K562 (cell line): ENCODE data around the gene CHD3. TPM values are rescaled to one million over a fixed set of nuclear protein-coding genes. Genes with fewer than 3 reads are reported as not detected.

ENCODE experiments used
- ATAC-seq: fragments of 200-7000 bp; cut with Tn5 transposase; 3 replicates; pipeline ENCODE4 v1.9.1; 2020; ENCODE audit warnings: moderate library complexity
- BruUV-seq: library from RNA; stranded (reverse); fragments of 400-500 nt; replicated peaks from 2 replicates; lab custom pipeline; 2021; lab: Mats Ljungman, UMichigan
- CTCF ChIA-PET: fragments of 300-600 bp; formaldehyde crosslinking; extraction: SDS; loops from one replicate; lab custom pipeline; 2021; ENCODE audit warnings: low intra/inter-chr PET ratio; lab: Yijun Ruan, JAX
- POLR2A ChIA-PET: fragments of 300-600, 350-650 bp; sonication (Branson Sonifier 250); formaldehyde crosslinking; extraction: SDS; loops from one replicate; lab custom pipeline; 2021; ENCODE audit warnings: antibody characterized with exemption, inconsistent platforms; lab: Yijun Ruan, JAX
- DNase-seq, 4 experiments: peaks; one replicate each; pipeline versions ENCODE4 v3.0.0 to v3.0.0-alpha.2; 2011 to 2018; ENCODE audit warnings: low spot score in 3 of 4, mixed read lengths in 3 of 4; ENCODE audit errors: extremely low read depth in 1 of 4
- FAIRE-seq: peaks from 2 replicates; lab custom pipeline; 2011; peaks lifted over from hg19 to GRCh38; lab: Jason Lieb, UNC
- H2AFZ ChIP-seq: 2 replicates; pipeline ENCODE4 v1.6.0; 2011; ENCODE audit warnings: low read depth, low read length, control low read depth, inconsistent platforms
- H3K27ac ChIP-seq: fragments of 200-600 bp; 3 replicates; pipeline ENCODE4 v1.8.0; 2011; ENCODE audit warnings: low read depth, mild to moderate bottlenecking, control low read depth, inconsistent platforms, low read length, moderate library complexity, mixed read lengths; ENCODE audit errors: extremely low read depth
- H3K27me3 ChIP-seq, 2 experiments: fragments of 300-600 bp in 1 of 2; 2 replicates in 1 of 2; 3 replicates in 1 of 2; pipeline versions ENCODE4 v1.6.0 to v1.8.0; 2011; ENCODE audit warnings: inconsistent platforms in 2 of 2, low read length in 2 of 2, mild to moderate bottlenecking in 1 of 2, mixed read lengths in 1 of 2, moderate library complexity in 1 of 2; ENCODE audit not compliant: control insufficient read depth in 2 of 2, insufficient read depth in 2 of 2
- H3K36me3 ChIP-seq: fragments of 300-600 bp; 3 replicates; pipeline ENCODE4 v1.8.0; 2011; ENCODE audit warnings: mild to moderate bottlenecking, low read length, inconsistent platforms; ENCODE audit not compliant: control insufficient read depth, insufficient read depth
- H3K4me1 ChIP-seq, 2 experiments: fragments of 200-600 bp in 1 of 2; replicated peaks in 1 of 2; 2 replicates in 1 of 2; 3 replicates in 1 of 2; pipeline versions ENCODE4 v1.5.1 to v1.8.0; 2011; ENCODE audit warnings: inconsistent platforms in 2 of 2, low read length in 2 of 2, mild to moderate bottlenecking in 1 of 2, mixed read lengths in 1 of 2, moderate library complexity in 1 of 2; ENCODE audit not compliant: control insufficient read depth in 2 of 2, insufficient read depth in 2 of 2
- H3K4me2 ChIP-seq: 2 replicates; pipeline ENCODE4 v1.6.1; 2011; ENCODE audit warnings: low read length, control low read depth, inconsistent platforms, mixed read lengths; ENCODE audit not compliant: insufficient read depth
- H3K4me3 ChIP-seq: fragments of 200-600 bp; sonication (generic), shearing (Covaris generic); 2 replicates; pipeline ENCODE4 v1.5.1; 2016; ENCODE audit warnings: control low read depth, inconsistent platforms
- H3K79me2 ChIP-seq: fragments of 200-600 bp; 3 replicates; pipeline ENCODE4 v1.8.0; 2011; ENCODE audit warnings: low read length, inconsistent platforms; ENCODE audit not compliant: control insufficient read depth, insufficient read depth
- H3K9ac ChIP-seq, 2 experiments: 2 replicates each; pipeline versions ENCODE4 v1.6.0 to v1.6.1; 2011; ENCODE audit warnings: low read depth in 2 of 2, low read length in 2 of 2, control low read depth in 1 of 2, inconsistent platforms in 1 of 2, mild to moderate bottlenecking in 1 of 2, mixed read lengths in 1 of 2; ENCODE audit not compliant: insufficient read depth in 1 of 2
- H3K9me1 ChIP-seq: one replicate; pipeline ENCODE4 v1.6.0; 2011; ENCODE audit warnings: inconsistent platforms, mild to moderate bottlenecking, low read length, moderate library complexity; ENCODE audit not compliant: control insufficient read depth, insufficient read depth
- H3K9me3 ChIP-seq: replicated peaks from 2 replicates; pipeline ENCODE4 v1.5.1; 2011; ENCODE audit warnings: low read depth, low read length, inconsistent platforms; ENCODE audit not compliant: control insufficient read depth, insufficient read depth
- H4K20me1 ChIP-seq: replicated peaks from 2 replicates; pipeline ENCODE4 v1.6.1; 2011; ENCODE audit warnings: low read length, inconsistent platforms, mixed read lengths; ENCODE audit not compliant: control insufficient read depth, insufficient read depth
- ARNT ChIP-seq, 2 experiments: fragments of 450-650 bp; IDR thresholded peaks; 2 replicates each; pipeline ENCODE4 v1.6.1; 2016; ENCODE audit warnings: mild to moderate bottlenecking in 1 of 2
- BRD9 ChIP-seq: fragments of 450-650 bp; IDR thresholded peaks from 2 replicates; pipeline ENCODE4 v1.6.1; 2018; ENCODE audit warnings: low read depth; ENCODE audit not compliant: partially characterized antibody
- CHCHD3 ChIP-seq: fragments of 250-450 bp; sonication (Bioruptor Pico); IDR thresholded peaks from 2 replicates; pipeline ENCODE4 v2.1.2; 2022; ENCODE audit warnings: mild to moderate bottlenecking
- EP300 ChIP-seq: IDR thresholded peaks from 2 replicates; pipeline ENCODE4 v1.6.1; 2012; ENCODE audit warnings: low read length, improper control_type of control experiment
- GATA2 ChIP-seq: sonication (generic); formaldehyde crosslinking; IDR thresholded peaks from 2 replicates; pipeline ENCODE4 v1.4.0; 2020; ENCODE audit warnings: mild to moderate bottlenecking, missing genetic modification reagents
- KLF13 ChIP-seq: fragments of 450-650 bp; IDR thresholded peaks from 2 replicates; pipeline ENCODE4 v1.6.1; 2016; ENCODE audit warnings: missing genetic modification characterization, low read depth, mild to moderate bottlenecking, missing compliant biosample characterization, moderate library complexity, borderline replicate concordance
- MAX ChIP-seq: sonication (generic); formaldehyde crosslinking; IDR thresholded peaks from 2 replicates; pipeline ENCODE4 v1.9.0; 2022; ENCODE audit warnings: mild to moderate bottlenecking, missing genetic modification reagents
- MXI1 ChIP-seq: IDR thresholded peaks from 2 replicates; pipeline ENCODE4 v1.6.1; 2011; ENCODE audit warnings: low read depth, mild to moderate bottlenecking, improper control_type of control experiment, low read length
- MYNN ChIP-seq, 2 experiments: sonication (generic); formaldehyde crosslinking in 1 of 2; IDR thresholded peaks; 2 replicates each; pipeline versions ENCODE4 v1.5.0 to v1.6.1; 2016 to 2020; ENCODE audit warnings: antibody characterized with exemption in 1 of 2, missing genetic modification reagents in 1 of 2
- NCOA2 ChIP-seq, 2 experiments: fragments of 450-650 bp; IDR thresholded peaks; 2 replicates each; pipeline ENCODE4 v1.6.1; 2018; ENCODE audit warnings: mild to moderate bottlenecking in 2 of 2, moderate library complexity in 1 of 2; ENCODE audit not compliant: partially characterized antibody in 2 of 2
- PKNOX1 ChIP-seq: fragments of 450-650 bp; IDR thresholded peaks from 2 replicates; pipeline ENCODE4 v1.6.1; 2016
- PREB ChIP-seq: sonication (generic); formaldehyde crosslinking; IDR thresholded peaks from 2 replicates; pipeline ENCODE4 v1.8.1; 2023; ENCODE audit warnings: mild to moderate bottlenecking, missing genetic modification reagents
- RBM39 ChIP-seq: fragments of 200-400 bp; formaldehyde crosslinking; optimal IDR thresholded peaks from 2 replicates; pipeline ENCODE3; 2018; ENCODE audit warnings: low read depth, low read length
- SMAD4 ChIP-seq: fragments of 250-450 bp; sonication (Bioruptor Pico); conservative IDR thresholded peaks from 2 replicates; pipeline ENCODE4 v1.8.0; 2021; ENCODE audit warnings: inconsistent platforms, mild to moderate bottlenecking, moderate library complexity
- TARDBP ChIP-seq: fragments of 450-650 bp; IDR thresholded peaks from 2 replicates; pipeline ENCODE4 v1.6.1; 2016
- XRCC4 ChIP-seq: IDR thresholded peaks from one replicate; pipeline ENCODE4 v1.6.1; 2011; ENCODE audit not compliant: insufficient read depth, insufficient read length; ENCODE audit errors: extremely low read depth
- ZBTB7A ChIP-seq: IDR thresholded peaks from 2 replicates; pipeline ENCODE4 v1.6.1; 2011; ENCODE audit warnings: low read depth, mild to moderate bottlenecking, low read length, moderate library complexity, borderline replicate concordance; ENCODE audit not compliant: control insufficient read depth
- ZFP1 ChIP-seq: fragments of 450-650 bp; formaldehyde crosslinking; IDR thresholded peaks from 2 replicates; pipeline ENCODE4 v1.4.0; 2020; ENCODE audit warnings: mild to moderate bottlenecking, mixed read lengths
- ZNF316 ChIP-seq: fragments of 450-650 bp; IDR thresholded peaks from 2 replicates; pipeline ENCODE4 v1.6.1; 2016
- WGBS: fragments of 100-300 bp; shearing (Covaris generic); methylation state at CpG from one replicate; pipeline ENCODE4 v1.1.6; 2016; ENCODE audit warnings: low coverage, mixed read lengths; ENCODE audit not compliant: insufficient coverage; ENCODE audit errors: missing lambda C conversion rate; 5-methylcytosine and 5-hydroxymethylcytosine counted together
- in situ Hi-C: fragments of 300-500 bp; cut with MboI; formaldehyde crosslinking; loops from 4 replicates; pipeline ENCODE4 v1.15.0; 2018; ENCODE audit warnings: inconsistent platforms, mixed read lengths
- intact Hi-C: fragments of 100-400 bp; cut with micrococcal nuclease; formaldehyde crosslinking; loops from 2 replicates; pipeline ENCODE4 v1.14.2; 2022
- polyA plus RNA-seq, 8 experiments: library from polyadenylated mRNA; depleted of rRNA in 4 of 8; stranded (reverse) in 5 of 8; unstranded in 3 of 8; fragments of >200 nt; fragmentation: Nextera tagmentation in 2 of 8; fragmentation: Illumina TruSeq in 1 of 8; extraction: Ambion mirVana in 2 of 8; extraction: Trizol in 1 of 8; gene quantifications; 2 replicates each; pipeline versions ENCODE4 v1.2.1 to v1.2.3, GENCODE V29; 2011 to 2014; ENCODE audit warnings: inconsistent platforms in 1 of 8, missing spikeins in 1 of 8
- total RNA-seq, 7 experiments: library from RNA; depleted of rRNA in 6 of 7; stranded (reverse); fragments of >200 nt in 6 of 7; fragmentation: Illumina TruSeq in 2 of 7; extraction: Trizol in 2 of 7; gene quantifications; 2 replicates each; pipeline versions ENCODE4 v1.2.1 to v1.2.3, GENCODE V29; 2011 to 2021; ENCODE audit warnings: low replicate concordance in 1 of 7

CHD3 gene
- total and polyA plus RNA-seq, 9 of the 15 experiments (the other 6 are each of a cell fraction or from before 2014, with no cell fraction given) = 0.39 to 38.2 (median 21.2) TPM

DNA sequence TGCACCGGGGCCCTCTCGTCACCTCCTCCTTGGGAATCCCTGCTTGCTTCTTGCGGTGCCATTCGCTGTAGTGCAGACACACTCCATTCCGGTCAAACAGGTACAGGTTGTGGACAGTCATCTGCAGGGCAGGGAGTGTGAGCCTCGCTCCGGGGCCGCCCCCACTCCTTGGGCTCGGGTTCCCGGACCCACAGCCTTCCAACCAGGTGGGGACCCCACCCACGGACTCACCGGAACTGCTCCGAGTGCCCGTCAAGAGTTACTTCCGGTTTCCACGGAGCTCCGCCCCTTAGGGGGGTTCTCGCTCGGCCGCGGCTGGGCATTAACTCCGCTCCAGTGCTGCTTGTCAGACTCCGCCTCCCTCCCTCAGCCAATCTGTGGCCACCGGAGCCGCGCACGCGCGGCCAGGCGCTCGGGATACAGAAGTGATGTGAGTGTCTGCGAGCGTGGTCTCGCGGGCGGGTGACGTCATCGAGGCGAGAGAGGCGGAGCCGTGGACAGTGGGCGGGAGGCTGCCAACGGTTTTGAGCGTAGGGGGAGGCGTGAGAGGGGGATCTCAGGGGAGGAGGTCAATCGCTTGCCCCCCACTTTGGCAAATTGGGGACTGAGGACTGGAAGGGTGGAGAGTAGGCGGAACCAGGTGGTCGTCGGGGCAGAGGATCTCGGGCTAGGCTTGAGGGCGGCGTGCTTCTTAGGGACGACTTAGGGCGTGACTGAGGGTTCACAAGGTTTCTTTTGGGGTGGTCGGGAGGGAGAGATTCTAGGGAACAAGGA lies 43.3 kb downstream of the CHD3 start, which contains the start of the genes CNTROB and TRAPPC1:
CNTROB (plus strand) TSS at position 498 of the 774 bp plus-strand sequence. CDS start 874 bp downstream, outside the sequence.
TRAPPC1 (minus strand) TSS at position 238 of the 774 bp plus-strand sequence; CDS start at position 121, 117 bp downstream.
- no TSS peak for BruUV-seq
- TF ChIP-seq KLF13 (tag) (no peak), XRCC4 (no peak), PKNOX1 (peak; percentile 94), CHCHD3 (CRISPR knock-in tag) (no peak), TARDBP (no peak), ZFP1 (CRISPR knock-in tag) (no peak), EP300 (peak; percentile 32; the same call in 1 of the 2 replicates), NCOA2 (IDR thresholded peaks at IDR 0.05; ENCODE audit: partially characterized antibody in 2 of 2) (no peak), PREB (CRISPR knock-in tag) (no peak), SMAD4 (CRISPR knock-in tag) (no peak), ZNF316 (0 out of 2 replicates have a peak, but pooled peaks have one; percentile 3), MYNN (IDR thresholded peaks at IDR 0.05) (no peak), MYNN (CRISPR knock-in tag; IDR thresholded peaks at IDR 0.05) (no peak), ARNT (IDR thresholded peaks at IDR 0.05) (no peak), MAX (CRISPR knock-in tag) (peak; percentile 20; the same call in 1 of the 2 replicates), ZBTB7A (peak; percentile 44; the same call in 1 of the 2 replicates), RBM39 (no peak), GATA2 (CRISPR knock-in tag) (no peak), BRD9 (peak; percentile 84), MXI1 (no peak)

More for the DNA sequence above, 43.3 kb downstream of the CHD3 start, which contains the start of the genes CNTROB and TRAPPC1:
- peak within 1 kb of the TSS; percentile 95 for H2AFZ ChIP-seq
- no peaks in the 10 kb centered on the region for H3K27me3 ChIP-seq
- H3K27ac ChIP-seq = peak within 1 kb of the TSS; percentile 100
- peak; percentile 95 for FAIRE-seq
- H3K79me2 ChIP-seq = peaks cover 38% of the 10 kb centered on the region
- H3K36me3 ChIP-seq = peaks cover 30% of the 10 kb centered on the region; the same call in 2 of the 3 replicates
- POLR2A ChIA-PET = interaction anchor here (0.5 to 2.6 kb wide), 11 partner anchors 9 to 1217 kb away, joined by 3 to 14 read pairs (median 4); partner anchors contain the start of gene RNF227
- H3K4me1 ChIP-seq = peaks cover 10 to 12% of the 10 kb centered on the region in 2 experiments; a peak in 3 of 5 replicates
- under 1% methylated on average over 31 of the region's 55 CpGs for WGBS
- peak; percentile 93 to 98 (median 96) for DNase-seq
- H3K9ac ChIP-seq = peak within 1 kb of the TSS; percentile 94 to 99
- peak within 1 kb of the TSS; percentile 87 for H3K4me3 ChIP-seq
- intact Hi-C loops = no loop called here
- peak within 1 kb of the TSS; percentile 100 for H3K4me2 ChIP-seq
- CTCF ChIA-PET = interaction anchor here (0.6 to 0.7 kb wide), 2 partner anchors 19 to 58 kb away, joined by 3 to 5 read pairs; no protein-coding TSS in a partner anchor
- H3K9me3 ChIP-seq = no peaks in the 10 kb centered on the region
- H3K9me1 ChIP-seq = no peaks in the 10 kb centered on the region
- in situ Hi-C loops = no loop called here
- no peaks in the 10 kb centered on the region; the same call in 1 of the 2 replicates for H4K20me1 ChIP-seq
- ATAC-seq = peak; percentile 96
